Duodenal mucosa (tissue), 2 donors: ENCODE measurements around the gene ILF2.

ENCODE experiments used
- H3K27ac ChIP-seq: one replicate; pipeline ENCODE4 v1.7.0; 2013; ENCODE audit warnings: low read depth, low read length
- H3K27me3 ChIP-seq, 2 donors: one replicate each; pipeline ENCODE4 v1.7.0; 2013; ENCODE audit warnings: low read length in 2 of 2, control low read depth in 1 of 2; ENCODE audit not compliant: insufficient read depth in 2 of 2, control insufficient read depth in 1 of 2
- H3K36me3 ChIP-seq, 2 donors: one replicate each; pipeline ENCODE4 v1.7.0; 2013; ENCODE audit warnings: low read length in 2 of 2, control low read depth in 1 of 2; ENCODE audit not compliant: insufficient read depth in 2 of 2, control insufficient read depth in 1 of 2
- H3K4me1 ChIP-seq, 2 donors: one replicate each; pipeline ENCODE4 v1.7.0; 2013; ENCODE audit warnings: low read length in 2 of 2, control low read depth in 1 of 2; ENCODE audit not compliant: insufficient read depth in 2 of 2, control insufficient read depth in 1 of 2
- H3K4me3 ChIP-seq, 2 donors: one replicate each; pipeline ENCODE4 v1.7.0; 2013; ENCODE audit warnings: low read length in 2 of 2, low read depth in 1 of 2
- H3K9ac ChIP-seq, 2 donors: one replicate each; pipeline ENCODE4 v1.7.0; 2013; ENCODE audit warnings: low read length in 2 of 2, low read depth in 1 of 2
- H3K9me3 ChIP-seq, 2 donors: one replicate each; pipeline ENCODE4 v1.7.0; 2013; ENCODE audit warnings: low read length in 2 of 2, control low read depth in 1 of 2; ENCODE audit not compliant: control insufficient read depth in 1 of 2

ILF2 gene

GRCh38 chr1:153696741-153697140, 25.9 kb upstream of the ILF2 start:
- H3K4me3 ChIP-seq: no peak overlapping the region
- no peaks in the 10 kb centered on the region for H3K27me3 ChIP-seq
- no peaks in the 10 kb centered on the region for H3K9me3 ChIP-seq
- H3K9ac ChIP-seq: no peak overlapping the region
- H3K36me3 ChIP-seq: no peaks in the 10 kb centered on the region
- H3K27ac ChIP-seq: no peak overlapping the region
- H3K4me1 ChIP-seq: no peaks in the 10 kb centered on the region

- Histone ChIP-seq H3K27me3 (no peaks in the 10 kb centered on the region), H3K36me3 (no peaks in the 10 kb centered on the region), H3K27ac (no peak overlapping the region), H3K4me1 (no peaks in the 10 kb centered on the region), H3K9me3 (no peaks in the 10 kb centered on the region), H3K4me3 (no peak overlapping the region), H3K9ac (no peak overlapping the region)
Measured at GRCh38 chr1:153693466-153693865, 22.7 kb upstream of the ILF2 start.

DNA sequence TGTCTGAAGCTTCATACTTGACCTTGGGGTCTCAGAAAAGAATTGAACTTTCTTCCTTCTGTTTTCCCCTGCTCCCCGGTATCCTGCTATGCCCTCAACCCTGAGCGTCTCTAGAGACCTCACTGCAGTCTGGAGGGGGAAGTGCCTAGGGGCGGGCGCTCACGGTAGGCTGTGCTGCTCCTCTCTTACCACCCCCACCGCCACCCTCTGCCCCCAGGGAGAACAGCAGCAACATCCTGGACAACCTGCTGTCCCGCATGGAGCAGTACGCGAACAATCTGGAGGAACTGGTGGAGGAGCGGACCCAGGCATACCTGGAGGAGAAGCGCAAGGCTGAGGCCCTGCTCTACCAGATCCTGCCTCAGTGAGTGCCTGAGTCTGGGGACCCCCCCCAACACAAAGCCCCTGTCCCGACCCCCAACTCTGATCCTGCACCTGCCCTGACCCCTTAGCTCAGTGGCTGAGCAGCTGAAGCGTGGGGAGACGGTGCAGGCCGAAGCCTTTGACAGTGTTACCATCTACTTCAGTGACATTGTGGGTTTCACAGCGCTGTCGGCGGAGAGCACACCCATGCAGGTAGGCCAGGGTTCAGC, 18.0 kb upstream of the ILF2 start:
- Histone ChIP-seq H3K4me1 (no peaks in the 10 kb centered on the region), H3K4me3 (no peak overlapping the region), H3K27me3 (peaks cover 3 to 6% of the 10 kb centered on the region in 2 donors), H3K36me3 (no peaks in the 10 kb centered on the region), H3K27ac (no peak overlapping the region), H3K9me3 (no peaks in the 10 kb centered on the region), H3K9ac (no peak overlapping the region)

DNA sequence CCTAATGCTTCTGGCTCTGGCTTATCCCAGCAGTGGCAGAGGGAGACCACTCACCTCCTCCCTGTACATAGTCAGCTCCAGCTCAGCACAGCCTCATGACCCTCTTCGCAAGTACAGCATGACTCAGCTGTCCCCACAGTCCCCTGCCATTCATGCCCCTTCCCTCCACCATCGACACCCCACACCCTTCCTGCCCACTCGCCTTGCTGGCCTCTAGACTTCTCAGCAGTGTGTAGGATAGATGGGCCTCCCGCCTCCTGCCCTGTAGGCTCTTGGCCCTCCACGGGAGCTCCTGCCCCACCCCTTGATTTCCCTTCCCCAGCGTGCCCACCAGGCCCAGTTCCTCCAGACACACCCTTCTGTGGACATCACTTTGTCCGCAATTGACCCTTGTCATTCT, 17.5 kb upstream of the ILF2 start:
- H3K27me3 ChIP-seq: peaks cover 3 to 6% of the 10 kb centered on the region in 2 donors
- H3K36me3 ChIP-seq: no peaks in the 10 kb centered on the region
- no peak overlapping the region for H3K9ac ChIP-seq
- H3K4me1 ChIP-seq: no peaks in the 10 kb centered on the region
- no peak overlapping the region for H3K4me3 ChIP-seq
- no peak overlapping the region for H3K27ac ChIP-seq
- no peaks in the 10 kb centered on the region for H3K9me3 ChIP-seq

DNA sequence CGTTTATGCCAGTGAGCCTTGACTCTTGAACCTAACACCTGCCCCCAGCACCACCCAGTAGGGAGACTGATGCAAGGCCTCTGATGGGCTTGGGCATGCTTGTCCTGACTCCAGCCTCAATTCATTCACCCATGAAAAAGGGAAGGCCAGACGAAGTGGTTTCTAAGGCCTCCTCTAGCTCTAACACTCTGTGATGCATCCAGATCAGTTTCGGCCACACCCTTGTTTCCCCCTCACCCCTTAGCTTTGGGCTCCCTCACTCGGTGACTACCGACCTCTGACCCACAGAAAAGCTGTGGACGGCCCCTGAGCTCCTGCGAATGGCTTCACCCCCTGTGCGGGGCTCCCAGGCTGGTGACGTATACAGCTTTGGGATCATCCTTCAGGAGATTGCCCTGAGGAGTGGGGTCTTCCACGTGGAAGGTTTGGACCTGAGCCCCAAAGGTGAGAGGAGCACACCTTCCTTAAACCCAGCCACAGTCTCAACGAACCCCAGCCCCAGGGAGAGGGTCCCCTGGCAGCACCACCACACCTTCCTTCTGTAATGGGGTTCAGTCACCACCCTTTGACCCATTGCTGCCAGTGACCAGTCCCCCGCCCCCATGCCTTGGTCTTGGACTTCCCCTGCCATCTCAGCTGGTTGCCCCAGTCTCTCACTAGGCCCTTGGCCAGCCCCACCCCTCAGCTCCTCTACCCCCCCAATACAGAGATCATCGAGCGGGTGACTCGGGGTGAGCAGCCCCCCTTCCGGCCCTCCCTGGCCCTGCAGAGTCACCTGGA, 16.7 kb upstream of the ILF2 start:
- no peaks in the 10 kb centered on the region for H3K9me3 ChIP-seq
- no peaks in the 10 kb centered on the region for H3K36me3 ChIP-seq
- no peak overlapping the region for H3K9ac ChIP-seq
- H3K4me3 ChIP-seq: no peak overlapping the region
- H3K27ac ChIP-seq: no peak overlapping the region
- peaks cover 3 to 6% of the 10 kb centered on the region in 2 donors for H3K27me3 ChIP-seq
- H3K4me1 ChIP-seq: no peaks in the 10 kb centered on the region

DNA sequence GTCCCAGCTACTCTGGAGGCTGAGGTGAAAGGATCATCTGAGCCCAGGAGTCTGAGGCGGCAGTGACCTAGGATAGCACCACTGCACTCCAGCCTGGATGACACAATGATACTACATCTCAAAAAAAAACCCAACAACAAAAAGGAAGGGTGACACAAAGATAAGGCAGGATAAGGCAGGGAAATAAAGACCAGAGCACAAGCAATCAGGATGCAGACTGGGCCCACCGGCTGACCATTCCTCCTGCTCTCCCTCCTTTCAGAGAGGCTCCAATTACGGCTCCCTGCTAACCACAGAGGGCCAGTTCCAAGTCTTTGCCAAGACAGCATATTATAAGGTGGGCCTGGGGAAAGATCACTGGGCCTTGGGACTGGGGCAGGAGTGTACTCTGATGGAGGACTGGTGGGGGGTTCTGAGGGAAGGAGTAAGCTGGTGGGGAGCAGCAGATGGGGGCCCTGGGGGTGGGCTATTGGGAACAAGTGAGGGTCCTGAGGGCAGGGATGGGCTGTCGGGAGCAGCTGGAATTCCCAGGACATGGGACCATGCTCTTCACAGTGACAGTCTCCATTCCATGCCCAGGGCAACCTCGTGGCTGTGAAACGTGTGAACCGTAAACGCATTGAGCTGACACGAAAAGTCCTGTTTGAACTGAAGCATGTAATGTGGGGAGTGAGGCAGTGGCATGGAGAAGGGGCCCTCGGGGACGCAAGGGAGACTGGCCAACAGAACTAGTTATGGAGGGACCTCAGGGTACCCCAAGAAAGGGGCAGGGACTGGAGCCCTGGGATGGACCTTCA, 14.9 kb upstream of the ILF2 start:
- Histone ChIP-seq H3K27me3 (peaks cover 8 to 16% of the 10 kb centered on the region in 2 donors), H3K4me1 (no peaks in the 10 kb centered on the region), H3K36me3 (no peaks in the 10 kb centered on the region), H3K27ac (no peak overlapping the region), H3K4me3 (no peak overlapping the region), H3K9ac (no peak overlapping the region), H3K9me3 (no peaks in the 10 kb centered on the region)

GRCh38 chr1:153684892-153685291, 14.1 kb upstream of the ILF2 start:
- no peak overlapping the region for H3K27ac ChIP-seq
- no peaks in the 10 kb centered on the region for H3K4me1 ChIP-seq
- H3K9ac ChIP-seq: no peak overlapping the region
- no peak overlapping the region for H3K4me3 ChIP-seq
- H3K27me3 ChIP-seq: peaks cover 14 to 25% of the 10 kb centered on the region in 2 donors
- H3K9me3 ChIP-seq: no peaks in the 10 kb centered on the region
- no peaks in the 10 kb centered on the region for H3K36me3 ChIP-seq

DNA sequence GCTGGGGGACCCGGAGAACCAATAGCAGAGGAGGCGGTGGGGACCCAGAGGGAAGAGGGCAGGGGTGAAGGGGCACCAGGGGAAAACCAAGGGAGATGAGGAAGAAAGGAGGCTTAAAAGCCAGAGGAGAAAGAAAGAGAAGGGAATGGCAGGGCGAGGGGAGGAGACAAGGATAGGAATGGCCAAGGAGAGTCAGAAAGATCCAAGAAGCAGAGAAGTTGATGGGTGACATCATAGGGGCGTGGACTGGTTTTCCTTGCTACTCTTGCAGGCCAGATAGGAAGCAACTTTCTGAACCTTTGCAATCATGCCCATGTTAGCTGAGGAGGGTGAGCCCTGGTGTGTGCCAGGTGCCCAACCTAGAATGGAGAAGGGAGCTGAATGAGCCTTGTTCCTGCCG, 13.1 kb upstream of the ILF2 start:
- Histone ChIP-seq H3K27ac (no peak overlapping the region), H3K9me3 (no peaks in the 10 kb centered on the region), H3K4me1 (peaks cover 7 to 9% of the 10 kb centered on the region in 2 donors), H3K27me3 (peaks cover 23 to 35% of the 10 kb centered on the region in 2 donors), H3K4me3 (no peak overlapping the region), H3K9ac (no peak overlapping the region), H3K36me3 (no peaks in the 10 kb centered on the region)

DNA sequence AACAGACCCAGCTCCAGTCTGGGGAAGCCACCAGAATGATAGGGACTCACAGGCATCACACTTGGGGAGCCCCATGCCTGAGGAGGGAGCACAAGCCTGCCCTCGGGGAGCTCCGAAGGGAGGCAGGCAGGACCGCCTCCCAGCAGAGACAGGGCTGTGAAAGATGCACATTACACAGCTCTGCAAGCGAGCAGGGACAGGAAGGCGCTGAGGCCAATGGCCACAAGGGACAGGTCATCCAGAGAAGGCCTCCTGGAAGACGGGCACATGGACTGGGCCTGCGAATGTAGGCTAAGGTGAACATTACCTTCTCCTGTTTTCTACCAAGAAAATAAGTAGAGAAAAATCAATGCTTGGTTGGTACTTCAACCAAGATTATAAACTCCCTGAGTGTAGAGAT, 11.9 kb upstream of the ILF2 start:
- Histone ChIP-seq H3K27me3 (peaks cover 33 to 46% of the 10 kb centered on the region in 2 donors), H3K27ac (no peak overlapping the region), H3K9ac (no peak overlapping the region), H3K4me1 (peaks cover 18 to 20% of the 10 kb centered on the region in 2 donors), H3K9me3 (no peaks in the 10 kb centered on the region), H3K36me3 (no peaks in the 10 kb centered on the region), H3K4me3 (no peak overlapping the region)

GRCh38 chr1:153680120-153680403, 9.3 kb upstream of the ILF2 start:
- no peak overlapping the region for H3K4me3 ChIP-seq
- H3K36me3 ChIP-seq: no peaks in the 10 kb centered on the region
- H3K4me1 ChIP-seq: peaks cover 18 to 22% of the 10 kb centered on the region in 2 donors
- no peak overlapping the region for H3K9ac ChIP-seq
- peaks cover 30 to 47% of the 10 kb centered on the region in 2 donors for H3K27me3 ChIP-seq
- H3K9me3 ChIP-seq: no peaks in the 10 kb centered on the region
- H3K27ac ChIP-seq: no peak overlapping the region
